RWPE1 (cell line): ENCODE results near the gene PTPRN2.
"Not testable (repeated sequence)": the region's sequence is repeated elsewhere in the genome, so short reads cannot be mapped to it uniquely, and the experiment has no call there.

Experiments
- CTCF ChIA-PET: fragments of 350-600 bp; sonication (Branson Sonifier 250); formaldehyde crosslinking; extraction: SDS; loops from one replicate; lab custom pipeline; 2021; lab: Yijun Ruan, JAX
- POLR2A ChIA-PET: fragments of 400-600 bp; formaldehyde crosslinking; extraction: SDS; loops from one replicate; lab custom pipeline; 2020; ENCODE audit warnings: antibody characterized with exemption; ENCODE audit not compliant: low non-redundant PET; lab: Yijun Ruan, JAX
- DNase-seq: peaks from one replicate; pipeline ENCODE4 v3.0.0; 2012; ENCODE audit warnings: low spot score
- H3K27ac ChIP-seq: fragments of 450-650 bp; 2 replicates; pipeline ENCODE4 v1.5.1; 2017
- TF ChIP-seq, protein P1 (sequence below): fragments of 450-650 bp; conservative IDR thresholded peaks from 2 replicates; pipeline ENCODE4 v1.5.1; 2017; ENCODE audit warnings: low read depth, mild to moderate bottlenecking

The PTPRN2 gene

DNA sequence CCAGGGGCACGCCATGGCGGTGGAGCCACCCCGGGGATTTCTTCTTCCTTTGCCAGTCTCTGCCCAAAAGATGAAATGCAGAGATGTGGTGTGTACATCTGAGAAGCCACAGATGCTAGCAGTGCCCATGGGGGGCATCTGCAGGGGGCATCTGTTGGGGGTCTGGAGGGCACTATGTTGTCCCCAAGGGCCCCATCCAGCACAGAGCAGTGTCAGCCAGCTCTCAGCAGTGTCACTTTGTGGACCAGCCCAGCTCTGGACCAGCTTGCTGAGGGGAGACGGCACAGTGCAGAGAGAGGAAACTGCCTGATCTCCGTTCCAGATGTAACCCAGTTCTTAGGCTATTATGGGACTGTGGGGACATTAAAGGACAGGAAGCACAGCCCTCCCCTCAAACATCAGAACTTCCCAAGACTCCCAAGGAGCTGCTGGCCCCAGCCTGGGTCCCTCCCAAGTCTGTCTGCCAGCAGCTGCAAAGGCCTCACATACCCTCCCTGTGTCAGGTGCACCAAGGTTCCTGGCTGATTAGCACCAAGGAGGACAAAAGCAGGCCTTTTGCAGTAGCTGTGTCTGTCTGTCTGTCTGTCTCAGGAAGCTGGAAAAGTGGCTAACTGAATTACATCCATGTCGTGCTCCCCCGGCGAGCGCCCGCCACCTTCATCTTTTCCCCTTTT lies 536.5 kb downstream of the PTPRN2 start:
- TF ChIP-seq, protein P1, sequence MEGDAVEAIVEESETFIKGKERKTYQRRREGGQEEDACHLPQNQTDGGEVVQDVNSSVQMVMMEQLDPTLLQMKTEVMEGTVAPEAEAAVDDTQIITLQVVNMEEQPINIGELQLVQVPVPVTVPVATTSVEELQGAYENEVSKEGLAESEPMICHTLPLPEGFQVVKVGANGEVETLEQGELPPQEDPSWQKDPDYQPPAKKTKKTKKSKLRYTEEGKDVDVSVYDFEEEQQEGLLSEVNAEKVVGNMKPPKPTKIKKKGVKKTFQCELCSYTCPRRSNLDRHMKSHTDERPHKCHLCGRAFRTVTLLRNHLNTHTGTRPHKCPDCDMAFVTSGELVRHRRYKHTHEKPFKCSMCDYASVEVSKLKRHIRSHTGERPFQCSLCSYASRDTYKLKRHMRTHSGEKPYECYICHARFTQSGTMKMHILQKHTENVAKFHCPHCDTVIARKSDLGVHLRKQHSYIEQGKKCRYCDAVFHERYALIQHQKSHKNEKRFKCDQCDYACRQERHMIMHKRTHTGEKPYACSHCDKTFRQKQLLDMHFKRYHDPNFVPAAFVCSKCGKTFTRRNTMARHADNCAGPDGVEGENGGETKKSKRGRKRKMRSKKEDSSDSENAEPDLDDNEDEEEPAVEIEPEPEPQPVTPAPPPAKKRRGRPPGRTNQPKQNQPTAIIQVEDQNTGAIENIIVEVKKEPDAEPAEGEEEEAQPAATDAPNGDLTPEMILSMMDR: no peak
- no peak for DNase-seq
- H3K27ac ChIP-seq: no peak overlapping the region
- ChIA-PET POLR2A (no interaction called here), CTCF (no interaction called here)

DNA sequence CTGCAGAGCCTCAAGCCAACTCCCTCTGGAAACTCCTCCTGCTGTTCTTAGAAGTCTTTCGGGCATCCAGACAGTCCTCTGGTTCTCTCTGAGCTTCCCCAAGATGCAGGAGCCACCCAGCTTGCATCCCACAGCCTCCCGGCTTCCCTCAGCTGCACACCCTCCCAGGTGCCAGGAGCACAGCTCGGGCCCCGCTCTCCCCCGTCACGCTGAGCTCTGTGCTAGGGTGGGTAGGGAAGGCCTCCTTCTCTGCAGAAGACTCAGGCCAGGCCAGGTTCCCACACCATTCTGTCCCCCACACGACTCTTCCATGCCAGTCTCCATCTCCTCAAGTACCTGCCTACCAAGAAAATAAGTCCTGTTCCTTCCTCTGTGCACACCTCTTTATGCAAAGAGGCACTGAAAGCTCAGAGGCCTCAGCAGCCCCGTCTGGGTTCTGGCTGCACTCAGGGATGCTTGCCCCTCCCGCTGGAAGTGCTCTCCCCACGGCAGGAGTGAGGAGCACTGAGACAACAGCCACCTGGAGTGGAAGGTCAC lies 537.1 kb downstream of the PTPRN2 start:
- ChIA-PET POLR2A (no interaction called here), CTCF (no interaction called here)
- H3K27ac ChIP-seq: no peak overlapping the region
- no peak for DNase-seq
- TF ChIP-seq, protein P1: no peak

DNA sequence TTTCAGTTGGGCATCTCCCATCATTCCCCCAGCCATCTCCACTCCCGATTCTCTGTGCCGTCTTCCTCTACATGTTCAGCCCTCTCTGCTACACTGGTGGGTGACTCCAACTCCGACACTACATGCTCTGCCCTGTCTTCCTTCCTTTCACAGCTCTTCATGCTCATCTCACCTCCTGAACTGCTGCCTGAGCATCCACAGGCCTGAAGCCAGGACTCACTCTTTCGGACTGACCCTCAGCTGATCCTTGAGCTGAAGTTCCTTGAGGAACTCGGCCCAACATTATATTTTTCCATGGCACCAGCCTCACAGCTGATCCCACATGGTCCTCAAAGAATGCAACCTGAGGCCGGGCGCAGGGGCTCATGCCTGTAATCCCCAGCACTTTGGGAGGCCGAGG lies 538.4 kb downstream of the PTPRN2 start:
- no peak overlapping the region for H3K27ac ChIP-seq
- CTCF ChIA-PET: no interaction called here
- POLR2A ChIA-PET: no interaction called here
- DNase-seq: no peak
- TF ChIP-seq, protein P1: no peak

DNA sequence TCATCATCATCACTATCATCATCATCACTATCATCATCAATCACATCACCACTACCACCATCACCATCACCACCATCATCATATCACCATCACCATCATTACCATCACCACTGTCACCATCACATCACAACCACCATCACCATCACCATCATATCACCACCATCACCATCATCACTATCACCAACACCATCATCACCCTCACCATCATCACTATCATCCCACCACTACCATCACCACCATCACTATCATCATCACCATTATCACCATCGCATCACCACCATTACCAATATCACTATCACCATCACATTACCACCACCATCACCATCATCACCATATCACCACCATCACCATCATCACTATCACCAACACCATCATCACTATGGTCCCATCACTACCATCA lies 539.1 kb downstream of the PTPRN2 start:
- TF ChIP-seq, protein P1: no peak
- POLR2A ChIA-PET: no interaction called here
- CTCF ChIA-PET: no interaction called here
- DNase-seq: no peak
- H3K27ac ChIP-seq: no peak overlapping the region

DNA sequence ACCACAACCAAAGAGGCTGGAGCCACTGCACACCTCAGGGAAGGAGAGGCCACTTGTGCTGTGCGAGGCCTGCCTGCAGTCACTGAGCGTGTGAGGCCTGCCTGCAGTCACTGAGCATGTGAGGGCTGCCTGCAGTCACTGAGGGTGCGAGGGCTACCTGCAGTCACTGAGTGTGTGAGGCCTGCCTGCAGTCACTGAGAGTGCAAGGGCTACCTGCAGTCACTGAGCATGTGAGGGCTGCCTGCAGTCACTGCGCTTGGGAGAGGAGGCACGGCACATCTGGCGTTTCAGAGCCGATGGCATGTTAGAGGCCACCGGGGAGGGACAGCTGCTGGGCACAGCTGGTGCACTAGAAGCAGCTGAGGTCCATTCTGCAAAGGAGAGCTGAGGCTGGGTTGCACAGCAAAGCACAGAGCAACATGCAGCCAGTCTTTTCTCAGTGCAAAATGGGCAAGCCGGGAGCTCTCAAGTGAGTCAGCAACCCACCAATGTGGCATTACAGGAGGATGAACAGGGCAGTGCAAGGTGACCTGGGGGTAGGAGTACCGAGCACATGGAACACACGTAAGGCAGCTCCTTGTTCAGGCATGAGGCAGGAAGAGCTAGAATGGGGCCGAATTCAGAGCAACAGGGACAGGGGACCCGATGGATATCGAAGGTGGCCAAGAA lies 540.1 kb downstream of the PTPRN2 start:
- no peak for DNase-seq
- H3K27ac ChIP-seq: no peak overlapping the region
- ChIA-PET CTCF (no interaction called here), POLR2A (no interaction called here)
- TF ChIP-seq, protein P1: no peak

DNA sequence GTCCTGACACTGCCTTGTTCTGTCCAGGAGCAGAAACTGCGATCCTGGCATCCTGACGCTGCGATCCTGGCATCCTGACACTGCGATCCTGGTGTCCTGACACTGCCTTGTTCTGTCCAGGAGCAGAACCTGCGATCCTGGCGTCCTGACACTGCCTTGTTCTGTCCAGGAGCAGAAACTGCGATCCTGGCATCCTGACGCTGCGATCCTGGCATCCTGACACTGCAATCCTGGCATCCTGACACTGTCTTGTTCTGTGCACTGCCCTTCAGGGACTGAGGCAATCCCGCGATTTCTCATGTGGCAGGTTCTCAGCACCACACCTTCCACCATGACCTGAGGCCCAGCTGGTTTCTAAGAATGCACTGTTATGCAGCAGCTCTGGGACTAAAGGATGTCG lies 541.4 kb downstream of the PTPRN2 start:
- POLR2A ChIA-PET, DNase-seq, CTCF ChIA-PET, H3K27ac ChIP-seq: not testable (repeated sequence)

DNA sequence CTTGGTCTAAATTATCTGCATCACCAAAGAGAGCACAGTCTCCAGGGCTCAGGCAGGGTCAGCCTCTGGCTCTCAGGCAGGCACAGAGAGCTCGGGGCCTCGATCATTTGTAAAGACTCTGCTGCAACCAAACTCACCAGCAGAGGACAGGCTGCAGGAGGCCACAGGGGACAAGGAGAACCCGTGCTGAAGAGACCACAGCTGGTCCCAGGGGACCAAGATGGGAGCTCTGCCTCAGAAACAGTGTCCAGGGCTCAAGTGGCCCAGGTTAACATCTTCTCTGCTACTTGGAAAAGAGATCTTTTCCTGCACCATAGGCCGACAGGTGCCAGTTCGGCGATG lies 543.2 kb downstream of the PTPRN2 start:
- ChIA-PET POLR2A (no interaction called here), CTCF (no interaction called here)
- TF ChIP-seq, protein P1: no peak
- DNase-seq: no peak
- no peak overlapping the region for H3K27ac ChIP-seq
